LNCAP (cell line): Measurements from ENCODE around the gene ACSL1.

ENCODE experiments used
- TF ChIP-seq, protein P1 (sequence below): fragments of 450-650 bp; IDR thresholded peaks from 2 replicates; pipeline ENCODE4 v1.5.1; 2017; ENCODE audit warnings: mild to moderate bottlenecking

ACSL1 gene

DNA sequence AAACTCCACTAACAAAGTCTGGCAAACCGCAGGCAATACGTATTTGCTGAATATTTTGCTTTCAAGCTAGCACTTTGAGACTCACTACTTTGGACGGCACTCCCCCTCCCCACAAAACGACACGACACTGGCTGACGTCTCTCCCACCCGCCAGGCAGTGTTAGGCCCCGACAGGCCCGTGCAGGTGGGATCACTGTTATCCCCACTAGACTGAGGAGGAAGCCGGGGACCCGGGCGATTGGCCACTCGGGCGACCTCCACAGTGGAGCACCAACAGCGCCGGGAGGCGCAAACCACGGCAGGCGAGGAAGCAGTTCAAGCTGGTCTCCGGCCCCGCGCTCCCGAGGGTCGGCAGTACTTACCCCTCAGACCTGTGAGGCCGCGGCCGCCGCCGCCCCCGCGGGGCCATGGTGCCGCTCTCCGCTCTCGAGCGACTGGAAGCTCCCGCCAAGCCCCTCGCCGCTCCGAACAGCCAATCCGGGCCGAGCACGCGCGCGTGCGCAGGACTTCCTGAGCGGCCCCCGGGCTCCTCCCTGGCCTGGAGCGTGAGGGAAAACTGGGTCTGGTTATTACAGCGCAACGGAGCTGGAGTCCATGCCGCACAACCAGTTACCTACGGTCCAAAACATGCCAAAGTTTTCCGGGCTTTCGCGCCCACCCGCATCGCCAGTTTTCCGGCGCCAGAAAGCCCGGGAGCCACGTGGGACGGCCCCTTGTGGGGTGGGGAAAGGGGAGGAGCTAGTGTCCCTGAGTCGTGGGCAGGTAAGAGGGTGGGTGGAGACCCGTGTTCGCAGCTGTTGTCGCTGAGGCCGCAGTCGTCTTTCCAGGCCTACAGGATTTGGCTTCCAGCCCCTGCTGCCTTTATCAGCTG lies 91.9 kb downstream of the ACSL1 start, which contains the start of gene CENPU:
CENPU (minus strand) TSS at position 443 of the 871 bp plus-strand sequence; CDS start at position 409, 34 bp downstream.
- TF ChIP-seq, protein P1, sequence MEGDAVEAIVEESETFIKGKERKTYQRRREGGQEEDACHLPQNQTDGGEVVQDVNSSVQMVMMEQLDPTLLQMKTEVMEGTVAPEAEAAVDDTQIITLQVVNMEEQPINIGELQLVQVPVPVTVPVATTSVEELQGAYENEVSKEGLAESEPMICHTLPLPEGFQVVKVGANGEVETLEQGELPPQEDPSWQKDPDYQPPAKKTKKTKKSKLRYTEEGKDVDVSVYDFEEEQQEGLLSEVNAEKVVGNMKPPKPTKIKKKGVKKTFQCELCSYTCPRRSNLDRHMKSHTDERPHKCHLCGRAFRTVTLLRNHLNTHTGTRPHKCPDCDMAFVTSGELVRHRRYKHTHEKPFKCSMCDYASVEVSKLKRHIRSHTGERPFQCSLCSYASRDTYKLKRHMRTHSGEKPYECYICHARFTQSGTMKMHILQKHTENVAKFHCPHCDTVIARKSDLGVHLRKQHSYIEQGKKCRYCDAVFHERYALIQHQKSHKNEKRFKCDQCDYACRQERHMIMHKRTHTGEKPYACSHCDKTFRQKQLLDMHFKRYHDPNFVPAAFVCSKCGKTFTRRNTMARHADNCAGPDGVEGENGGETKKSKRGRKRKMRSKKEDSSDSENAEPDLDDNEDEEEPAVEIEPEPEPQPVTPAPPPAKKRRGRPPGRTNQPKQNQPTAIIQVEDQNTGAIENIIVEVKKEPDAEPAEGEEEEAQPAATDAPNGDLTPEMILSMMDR, result no peak

DNA sequence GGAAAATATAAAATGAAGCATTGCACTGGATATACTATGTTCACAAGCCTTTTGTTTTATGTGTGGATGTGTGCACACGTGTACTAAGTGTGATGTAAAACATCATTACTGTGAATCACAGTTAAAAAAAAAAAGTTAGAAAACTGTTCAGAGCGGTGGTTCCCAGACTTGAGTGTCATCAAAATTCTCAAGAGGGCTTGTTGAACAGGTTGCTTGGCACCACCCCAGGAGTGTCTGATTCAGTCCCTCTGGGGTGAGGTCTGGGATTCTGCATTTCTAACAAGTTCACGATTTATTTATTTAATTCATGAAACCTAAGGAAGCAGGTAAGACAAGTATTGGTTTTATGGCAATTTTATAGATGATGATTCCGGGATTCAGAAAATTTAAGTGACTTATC lies 93.6 kb downstream of the ACSL1 start:
- TF ChIP-seq, protein P1, result no peak

DNA sequence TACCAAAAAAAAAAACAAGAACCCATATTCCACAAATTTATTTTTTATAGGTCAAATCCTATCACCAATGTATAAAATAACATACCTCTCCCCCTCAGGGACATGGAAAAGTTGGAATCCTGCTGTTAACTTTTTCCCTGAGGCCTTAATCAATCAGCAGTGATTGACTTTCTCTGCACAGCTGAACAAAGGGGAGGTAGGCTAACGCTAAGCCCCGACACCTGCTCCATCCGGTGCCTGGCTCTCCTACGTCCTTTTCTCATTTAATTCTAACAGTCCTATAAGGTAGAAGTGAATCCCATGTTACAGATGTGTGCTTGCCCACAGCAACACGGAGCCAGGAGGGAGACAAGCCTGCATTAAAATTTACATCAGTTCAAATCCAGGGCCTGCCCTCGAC lies 94.7 kb downstream of the ACSL1 start:
- TF ChIP-seq, protein P1, result no peak

GRCh38 chr4:184729946-184730345 lies 95.8 kb downstream of the ACSL1 start:
- TF ChIP-seq, protein P1, result no peak

- TF ChIP-seq, protein P1, result no peak
Measured at GRCh38 chr4:184728858-184729257, 96.9 kb downstream of the ACSL1 start.

DNA sequence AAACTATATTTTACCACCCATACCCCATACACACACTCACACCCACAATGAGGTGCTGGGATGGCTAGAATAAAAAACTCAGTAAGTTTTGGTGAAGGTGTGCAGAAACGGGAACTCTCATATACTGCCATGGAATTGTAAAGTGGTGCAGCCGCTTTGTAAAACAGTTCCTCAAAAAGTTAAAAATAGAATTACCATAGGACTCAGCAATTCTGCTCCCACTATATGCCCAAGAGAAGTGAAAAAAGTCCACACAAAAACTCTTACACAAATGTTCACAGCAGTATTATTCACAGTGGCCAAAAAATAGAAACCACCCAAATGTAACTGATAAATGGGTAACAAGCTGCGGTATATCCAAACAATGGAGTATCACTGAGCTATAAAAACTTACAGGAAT lies 98.3 kb downstream of the ACSL1 start:
- TF ChIP-seq, protein P1, result no peak

GRCh38 chr4:184722798-184723197 lies 103.0 kb downstream of the ACSL1 start:
- TF ChIP-seq, protein P1, result peak; percentile 35; the same call in 1 of the 2 replicates
